Measurements from ENCODE around the gene LIN7C. TPM values are rescaled to one million over a fixed set of nuclear protein-coding genes. Genes with fewer than 3 reads are reported as not detected.

LIN7C gene
- polyA plus RNA-seq, 2 of the 4 experiments (the other 2 are of a cell fraction) = 10.1 to 31.0 TPM

GRCh38 chr11:27459191-27459590 lies 47.4 kb downstream of the LIN7C start (continued):
- TF ChIP-seq NR3C1 (IDR thresholded peaks at IDR 0.05) (no peak), REST (IDR thresholded peaks at IDR 0.05) (no peak), HOXB13 (CRISPR knock-in tag; IDR thresholded peaks at IDR 0.05; ENCODE audit: low read depth) (no peak), RARB (CRISPR knock-in tag; IDR thresholded peaks at IDR 0.05) (no peak), PHF8 (IDR thresholded peaks at IDR 0.05; ENCODE audit: borderline replicate concordance, low read depth) (no peak), KDM1A (IDR thresholded peaks at IDR 0.05; ENCODE audit: low read depth) (no peak), RCOR1 (IDR thresholded peaks at IDR 0.05; ENCODE audit: low read depth, low read length) (no peak), PBX3 (IDR thresholded peaks at IDR 0.05) (0 out of 2 replicates have a peak, but pooled peaks have one; percentile 55), HDAC2 (IDR thresholded peaks at IDR 0.05) (no peak), ATOH8 (CRISPR knock-in tag; IDR thresholded peaks at IDR 0.05; ENCODE audit: low read depth) (no peak), ZC3H11A (IDR thresholded peaks at IDR 0.05) (no peak), MAFK (IDR thresholded peaks at IDR 0.05; ENCODE audit: partially characterized antibody) (peak; percentile 7), JUNB (IDR thresholded peaks at IDR 0.05) (0 out of 2 replicates have a peak, but pooled peaks have one; percentile 12), CBX8 (IDR thresholded peaks at IDR 0.05) (no peak), MYC (IDR thresholded peaks at IDR 0.05; ENCODE audit: borderline replicate concordance, low read length) (no peak), FOSB (CRISPR knock-in tag; IDR thresholded peaks at IDR 0.05) (no peak), TFCP2L1 (CRISPR knock-in tag; IDR thresholded peaks at IDR 0.05) (no peak), HOXA7 (CRISPR knock-in tag; IDR thresholded peaks at IDR 0.05) (no peak), SMC3 (IDR thresholded peaks at IDR 0.05) (no peak), MAZ (IDR thresholded peaks at IDR 0.05; ENCODE audit: borderline replicate concordance, low read depth, low read length) (no peak)

GRCh38 chr11:27458182-27458581 lies 48.4 kb downstream of the LIN7C start:
- Histone ChIP-seq H3K4me2 (peak overlapping the region; percentile 87), H3K27ac (peak overlapping the region; percentile 78 to 81), H3K4me1 (peaks cover 100% of the 10 kb centered on the region), H3K4me3 (no peak overlapping the region), H3K9me3 (no peaks in the 10 kb centered on the region)
- DNase-seq (ENCODE audit: low read depth in 1 of 2, low spot score in 1 of 2) = no peak
- ChIA-PET CTCF (interaction anchor here (1.2 kb wide), 1 partner anchor 27 kb away, joined by 5 read pairs; no protein-coding TSS in a partner anchor), POLR2A (no interaction called here)
- 0 out of 2 replicates have a peak, but pooled peaks have one; percentile 16 for TF ChIP-seq USF2 (IDR thresholded peaks at IDR 0.05)
- TF ChIP-seq GATA3 (IDR thresholded peaks at IDR 0.05; ENCODE audit: borderline replicate concordance) = no peak
- no peak for ATAC-seq
- WGBS (ENCODE audit: missing lambda C conversion rate) = 100% methylated on average over 2 of the region's 2 CpGs
- no peak for FAIRE-seq
